ENCODE results near the gene TMED10.

TMED10 gene

GRCh38 chr14:75176142-75176820 lies at the start of gene TMED10:
TSS of gene TMED10 (minus strand) at chr14:75176612. CDS start at chr14:75176579, 33 bp downstream.
- no peak for TF ChIP-seq ZNF274 (IDR thresholded peaks at IDR 0.05; ENCODE audit: low read depth, low read length)
- H3K4me3 ChIP-seq (ENCODE audit: low read length) = peak within 1 kb of the TSS; percentile 74

DNA sequence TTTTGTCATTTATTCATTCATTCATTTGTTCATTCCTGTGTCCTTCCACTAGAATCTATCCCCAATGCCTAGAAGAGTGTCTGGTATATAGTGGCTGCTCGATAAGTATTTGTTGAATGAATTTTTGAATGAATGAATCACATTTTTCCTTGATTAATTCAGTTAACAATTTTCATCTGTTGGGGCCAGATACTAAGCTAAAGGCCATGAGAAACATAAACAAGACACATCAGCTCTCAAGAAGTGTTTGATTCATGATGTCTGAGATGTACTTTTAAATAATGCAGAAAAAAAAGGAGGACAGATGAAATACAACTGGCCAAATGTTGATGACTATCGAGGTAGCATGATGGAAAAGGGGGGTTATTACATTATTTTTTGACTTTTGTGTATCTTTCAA lies 48.1 kb upstream of the TMED10 start:
- no peak for TF ChIP-seq ZNF274 (IDR thresholded peaks at IDR 0.05; ENCODE audit: low read depth, low read length)
- H3K4me3 ChIP-seq (ENCODE audit: low read length) = no peak overlapping the region

- no peak for TF ChIP-seq ZNF274 (IDR thresholded peaks at IDR 0.05; ENCODE audit: low read depth, low read length)
- no peak overlapping the region for H3K4me3 ChIP-seq (ENCODE audit: low read length)
These were observed 47.3 kb upstream of the TMED10 start for GRCh38 chr14:75223664-75224154.

- no peak for TF ChIP-seq ZNF274 (IDR thresholded peaks at IDR 0.05; ENCODE audit: low read depth, low read length)
- H3K4me3 ChIP-seq (ENCODE audit: low read length) = no peak overlapping the region
These were observed 45.8 kb upstream of the TMED10 start for GRCh38 chr14:75222208-75222701.

- no peak for TF ChIP-seq ZNF274 (IDR thresholded peaks at IDR 0.05; ENCODE audit: low read depth, low read length)
- no peak overlapping the region for H3K4me3 ChIP-seq (ENCODE audit: low read length)
These were observed 45.4 kb upstream of the TMED10 start for GRCh38 chr14:75221797-75222196.

GRCh38 chr14:75220156-75220555 lies 43.7 kb upstream of the TMED10 start:
- TF ChIP-seq ZNF274 (IDR thresholded peaks at IDR 0.05; ENCODE audit: low read depth, low read length) = no peak
- H3K4me3 ChIP-seq (ENCODE audit: low read length) = no peak overlapping the region

- no peak overlapping the region for H3K4me3 ChIP-seq (ENCODE audit: low read length)
- no peak for TF ChIP-seq ZNF274 (IDR thresholded peaks at IDR 0.05; ENCODE audit: low read depth, low read length)
These were observed 41.2 kb upstream of the TMED10 start for GRCh38 chr14:75217508-75218206.

- no peak for TF ChIP-seq ZNF274 (IDR thresholded peaks at IDR 0.05; ENCODE audit: low read depth, low read length)
- no peak overlapping the region for H3K4me3 ChIP-seq (ENCODE audit: low read length)
These were observed 40.1 kb upstream of the TMED10 start for GRCh38 chr14:75216427-75217006.

DNA sequence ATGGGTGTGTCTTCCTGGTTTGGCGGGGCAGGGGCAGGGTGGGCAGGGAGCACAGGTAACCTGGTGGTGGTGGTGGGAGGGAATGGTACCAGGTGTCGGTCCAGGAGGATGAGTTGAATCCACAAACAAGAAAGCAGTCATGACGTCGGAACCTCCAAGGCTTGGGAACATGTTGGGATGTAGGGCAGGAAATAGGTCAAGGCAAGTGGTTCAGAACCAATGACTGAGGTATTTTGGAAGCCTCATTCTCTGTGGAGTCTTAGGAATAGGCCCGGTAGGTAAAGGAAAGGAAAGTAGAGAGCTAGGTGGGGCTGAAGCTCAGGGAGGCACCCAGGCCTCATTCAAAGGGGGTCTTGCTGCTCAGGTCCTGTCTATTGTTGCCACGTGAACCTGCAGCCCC lies 39.1 kb upstream of the TMED10 start:
- TF ChIP-seq ZNF274 (IDR thresholded peaks at IDR 0.05; ENCODE audit: low read depth, low read length) = no peak
- no peak overlapping the region for H3K4me3 ChIP-seq (ENCODE audit: low read length)

DNA sequence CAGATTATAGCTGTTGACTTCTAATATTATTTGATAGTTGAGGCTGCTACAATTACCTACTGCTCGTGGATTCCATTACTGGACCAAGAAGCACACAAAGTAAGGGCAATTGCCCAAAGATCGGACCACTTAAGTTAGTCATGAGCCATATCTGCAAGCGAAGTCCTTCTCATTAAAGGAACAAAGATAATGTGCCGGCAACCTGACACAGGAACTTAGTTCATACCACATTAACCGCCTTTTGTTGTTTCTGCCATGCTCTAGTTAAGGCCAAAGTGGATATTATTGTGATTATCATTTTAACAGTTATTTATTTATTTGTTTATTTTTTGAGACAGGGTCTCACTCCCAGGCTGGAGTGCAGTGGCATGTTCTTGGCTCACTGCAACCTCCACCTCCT lies 38.1 kb upstream of the TMED10 start:
- TF ChIP-seq ZNF274 (IDR thresholded peaks at IDR 0.05; ENCODE audit: low read depth, low read length) = no peak
- H3K4me3 ChIP-seq (ENCODE audit: low read length) = no peak overlapping the region

DNA sequence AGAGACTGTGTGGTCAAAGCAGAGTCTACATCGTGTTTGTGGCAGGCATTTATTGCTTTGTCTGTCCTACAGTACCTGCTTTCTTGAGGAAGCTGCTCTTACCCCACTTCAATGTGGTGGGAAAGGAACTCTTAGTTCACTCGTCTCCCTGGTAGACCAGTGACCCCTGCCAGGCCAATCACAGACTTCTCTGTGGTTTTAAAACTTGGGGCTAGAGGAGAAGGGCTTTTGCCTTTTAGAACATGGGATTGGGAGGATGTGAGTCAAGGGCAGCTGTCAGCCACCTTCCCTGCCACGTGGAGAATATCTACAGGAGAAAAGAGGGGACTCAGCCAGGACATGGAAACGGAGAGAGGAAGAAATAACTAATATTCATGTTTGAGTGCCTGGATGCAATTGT lies 36.8 kb upstream of the TMED10 start:
- no peak for TF ChIP-seq ZNF274 (IDR thresholded peaks at IDR 0.05; ENCODE audit: low read depth, low read length)
- no peak overlapping the region for H3K4me3 ChIP-seq (ENCODE audit: low read length)

DNA sequence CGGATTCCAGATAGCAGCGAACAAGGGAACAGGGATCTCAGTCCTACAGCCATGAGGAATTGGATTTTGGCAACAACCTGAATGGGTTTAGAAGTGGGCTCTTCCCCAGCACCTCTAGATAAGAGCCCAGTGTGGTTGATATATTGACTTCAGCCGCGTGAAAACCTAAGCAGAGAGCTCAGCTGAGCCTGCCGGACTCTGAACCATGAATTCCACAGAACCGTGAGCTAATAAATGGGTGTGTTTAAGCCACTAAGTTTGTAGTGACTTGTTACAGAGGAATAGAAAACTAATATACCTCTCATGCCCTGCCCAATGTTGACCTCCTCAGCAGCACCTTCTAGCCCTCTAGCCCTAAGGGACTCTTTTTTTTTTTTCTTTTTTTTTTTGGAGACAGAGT lies 32.4 kb upstream of the TMED10 start:
- TF ChIP-seq ZNF274 (IDR thresholded peaks at IDR 0.05; ENCODE audit: low read depth, low read length) = no peak
- no peak overlapping the region for H3K4me3 ChIP-seq (ENCODE audit: low read length)

DNA sequence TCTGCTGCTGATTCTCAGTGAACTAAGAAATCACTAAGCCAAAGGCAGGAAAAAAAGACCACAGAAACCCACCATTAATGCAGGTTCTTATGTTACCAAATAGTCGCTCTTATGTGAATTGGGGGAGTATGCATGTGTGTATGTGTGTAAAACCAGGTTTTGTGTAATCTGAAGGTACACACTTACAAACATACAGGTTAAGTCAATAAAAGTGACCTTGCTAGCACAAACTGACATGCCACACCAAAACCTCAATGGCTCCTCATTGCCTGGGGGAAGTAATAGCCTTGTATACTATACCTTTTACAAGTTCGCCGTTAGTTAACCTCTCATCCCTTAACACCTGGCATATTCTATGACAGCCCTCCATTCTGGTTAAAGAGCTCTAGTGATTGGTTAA lies 29.8 kb upstream of the TMED10 start:
- no peak overlapping the region for H3K4me3 ChIP-seq (ENCODE audit: low read length)
- no peak for TF ChIP-seq ZNF274 (IDR thresholded peaks at IDR 0.05; ENCODE audit: low read depth, low read length)

DNA sequence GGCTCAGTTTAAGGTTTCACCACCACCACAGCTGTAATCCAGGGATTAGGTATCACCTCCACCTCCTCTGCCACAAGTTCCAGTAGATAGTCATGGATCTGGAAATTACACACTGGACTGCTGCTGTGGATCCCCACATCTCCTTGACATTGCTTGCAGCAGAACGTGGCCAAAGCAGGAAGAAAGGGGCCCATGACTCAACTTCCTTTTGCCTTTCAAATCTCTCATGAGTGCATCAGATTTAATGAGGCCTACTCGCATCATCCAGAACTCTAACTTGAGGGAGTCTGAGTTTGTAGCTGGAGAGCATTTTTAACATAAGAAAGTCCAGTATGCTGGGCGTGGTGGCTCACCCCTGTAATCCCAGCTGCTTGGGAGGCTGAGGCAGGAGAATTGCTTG lies 29.2 kb upstream of the TMED10 start:
- no peak for TF ChIP-seq ZNF274 (IDR thresholded peaks at IDR 0.05; ENCODE audit: low read depth, low read length)
- no peak overlapping the region for H3K4me3 ChIP-seq (ENCODE audit: low read length)

DNA sequence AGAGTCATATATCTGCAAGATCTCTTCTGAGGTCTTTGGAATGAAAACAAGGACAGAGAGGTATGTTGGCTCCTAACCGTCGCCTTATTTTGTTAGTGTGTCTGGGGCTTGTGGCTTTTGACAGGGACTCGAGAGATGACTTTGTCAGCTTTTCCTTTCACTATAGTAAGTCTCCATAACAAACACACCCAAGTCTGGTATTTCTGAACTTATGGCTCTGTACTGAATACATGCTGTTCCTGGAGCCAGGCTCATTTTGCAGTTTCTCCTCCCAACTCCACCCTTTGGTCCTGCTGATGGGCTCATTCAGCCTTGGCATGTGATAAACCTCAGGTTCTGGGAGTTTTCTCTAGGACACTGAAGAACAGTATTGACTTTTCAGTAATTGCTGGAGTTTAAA lies 27.7 kb upstream of the TMED10 start:
- TF ChIP-seq ZNF274 (IDR thresholded peaks at IDR 0.05; ENCODE audit: low read depth, low read length) = no peak
- H3K4me3 ChIP-seq (ENCODE audit: low read length) = no peak overlapping the region

All from GM08714 (cell line).